Measurements from ENCODE around the gene CFAP46.

Gene CFAP46

GRCh38 chr10:132942101-132943057 is at the start of gene CFAP46:
Gene CFAP46, minus strand, starts transcription at chr10:132942570. Its CDS starts 86 bp downstream, at chr10:132942484.
- DNase-seq (ENCODE audit: low read depth, low spot score) = peak; percentile 56

- DNase-seq (ENCODE audit: low read depth, low spot score) = no peak
Measured at GRCh38 chr10:132991706-132992432, 49.5 kb upstream of the CFAP46 start.

GRCh38 chr10:132990684-132991545 is 48.5 kb upstream of the CFAP46 start:
- DNase-seq (ENCODE audit: low read depth, low spot score) = no peak

- no peak for DNase-seq (ENCODE audit: low read depth, low spot score)
Measured at GRCh38 chr10:132989476-132990415, 47.4 kb upstream of the CFAP46 start.

- no peak for DNase-seq (ENCODE audit: low read depth, low spot score)
Measured at GRCh38 chr10:132988988-132989387, 46.6 kb upstream of the CFAP46 start.

- DNase-seq (ENCODE audit: low read depth, low spot score) = no peak
Measured at GRCh38 chr10:132987671-132988571, 45.6 kb upstream of the CFAP46 start.

- DNase-seq (ENCODE audit: low read depth, low spot score) = no peak
Measured at GRCh38 chr10:132986978-132987377, 44.6 kb upstream of the CFAP46 start.

- no peak for DNase-seq (ENCODE audit: low read depth, low spot score)
Measured at GRCh38 chr10:132986576-132986975, 44.2 kb upstream of the CFAP46 start.

GRCh38 chr10:132986076-132986475 is 43.7 kb upstream of the CFAP46 start:
- DNase-seq (ENCODE audit: low read depth, low spot score) = no peak

GRCh38 chr10:132985546-132985900 is 43.2 kb upstream of the CFAP46 start:
- no peak for DNase-seq (ENCODE audit: low read depth, low spot score)

GRCh38 chr10:132984801-132985545 is 42.6 kb upstream of the CFAP46 start:
- peak; percentile 88 for DNase-seq (ENCODE audit: low read depth, low spot score)

GRCh38 chr10:132984008-132984295 is 41.6 kb upstream of the CFAP46 start:
- no peak for DNase-seq (ENCODE audit: low read depth, low spot score)

- DNase-seq (ENCODE audit: low read depth, low spot score) = no peak
Measured at GRCh38 chr10:132983252-132984007, 41.1 kb upstream of the CFAP46 start.

- no peak for DNase-seq (ENCODE audit: low read depth, low spot score)
Measured at GRCh38 chr10:132982301-132982989, 40.1 kb upstream of the CFAP46 start.

- DNase-seq (ENCODE audit: low read depth, low spot score) = no peak
Measured at GRCh38 chr10:132981746-132982145, 39.4 kb upstream of the CFAP46 start.

GRCh38 chr10:132981173-132981555 is 38.8 kb upstream of the CFAP46 start:
- no peak for DNase-seq (ENCODE audit: low read depth, low spot score)

GRCh38 chr10:132980426-132981172 is 38.2 kb upstream of the CFAP46 start:
- DNase-seq (ENCODE audit: low read depth, low spot score) = no peak
